Fibroblast of mammary gland (primary cell): Measurements from ENCODE around the gene ELMO1.

ENCODE experiments used
- DNase-seq: peaks from one replicate; pipeline ENCODE4 v3.0.0-alpha.2; 2010; ENCODE audit warnings: low read depth
- H3K4me3 ChIP-seq: 2 replicates; pipeline ENCODE4 v1.5.1; 2011; ENCODE audit warnings: low read depth, mild to moderate bottlenecking, low read length, moderate library complexity; ENCODE audit not compliant: control insufficient read depth
- CTCF ChIP-seq: conservative IDR thresholded peaks from 2 replicates; pipeline ENCODE4 v1.5.1; 2011; ENCODE audit warnings: low read depth, low read length, inconsistent platforms; ENCODE audit not compliant: control insufficient read depth, insufficient read depth

ELMO1 gene

GRCh38 chr7:37416378-37417106 is 32.1 kb downstream of the ELMO1 start:
- DNase-seq: no peak
- TF ChIP-seq CTCF: no peak

GRCh38 chr7:37415629-37416028 is 33.0 kb downstream of the ELMO1 start:
- no peak overlapping the region for H3K4me3 ChIP-seq
- DNase-seq: no peak
- no peak for TF ChIP-seq CTCF

More at GRCh38 chr7:37416378-37417106, 32.1 kb downstream of the ELMO1 start:
- no peak overlapping the region for H3K4me3 ChIP-seq

- TF ChIP-seq CTCF: no peak
- DNase-seq: no peak
- no peak overlapping the region for H3K4me3 ChIP-seq
Observed at GRCh38 chr7:37414352-37414983, 34.2 kb downstream of the ELMO1 start.

- DNase-seq: no peak
- no peak overlapping the region for H3K4me3 ChIP-seq
- TF ChIP-seq CTCF: no peak
Observed at GRCh38 chr7:37411444-37412034, 37.1 kb downstream of the ELMO1 start.

- no peak for DNase-seq
- no peak for TF ChIP-seq CTCF
- no peak overlapping the region for H3K4me3 ChIP-seq
Observed at GRCh38 chr7:37410305-37411229, 38.1 kb downstream of the ELMO1 start.

GRCh38 chr7:37409461-37409860 is 39.2 kb downstream of the ELMO1 start:
- no peak for TF ChIP-seq CTCF
- no peak for DNase-seq
- no peak overlapping the region for H3K4me3 ChIP-seq
